ENCODE data around the gene HIP1R.

GRCh38 chr12:122790393-122791075, 44.7 kb upstream of the HIP1R start:
- TF ChIP-seq, protein P1, sequence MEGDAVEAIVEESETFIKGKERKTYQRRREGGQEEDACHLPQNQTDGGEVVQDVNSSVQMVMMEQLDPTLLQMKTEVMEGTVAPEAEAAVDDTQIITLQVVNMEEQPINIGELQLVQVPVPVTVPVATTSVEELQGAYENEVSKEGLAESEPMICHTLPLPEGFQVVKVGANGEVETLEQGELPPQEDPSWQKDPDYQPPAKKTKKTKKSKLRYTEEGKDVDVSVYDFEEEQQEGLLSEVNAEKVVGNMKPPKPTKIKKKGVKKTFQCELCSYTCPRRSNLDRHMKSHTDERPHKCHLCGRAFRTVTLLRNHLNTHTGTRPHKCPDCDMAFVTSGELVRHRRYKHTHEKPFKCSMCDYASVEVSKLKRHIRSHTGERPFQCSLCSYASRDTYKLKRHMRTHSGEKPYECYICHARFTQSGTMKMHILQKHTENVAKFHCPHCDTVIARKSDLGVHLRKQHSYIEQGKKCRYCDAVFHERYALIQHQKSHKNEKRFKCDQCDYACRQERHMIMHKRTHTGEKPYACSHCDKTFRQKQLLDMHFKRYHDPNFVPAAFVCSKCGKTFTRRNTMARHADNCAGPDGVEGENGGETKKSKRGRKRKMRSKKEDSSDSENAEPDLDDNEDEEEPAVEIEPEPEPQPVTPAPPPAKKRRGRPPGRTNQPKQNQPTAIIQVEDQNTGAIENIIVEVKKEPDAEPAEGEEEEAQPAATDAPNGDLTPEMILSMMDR (IDR thresholded peaks at IDR 0.05 in 8 of 11, conservative IDR thresholded peaks at IDR 0.05 in 3 of 11): no peak
- no peak for TF ChIP-seq POLR2A (IDR thresholded peaks at IDR 0.05)
